Peyer's patch (tissue), 4 donors: ENCODE results near the gene PTPN11.

ENCODE experiments used
- CTCF ChIP-seq, 6 experiments: fragments of 450-650 bp in 4 of 6; fragments of 200-600 bp in 2 of 6; sonication (generic) in 1 of 6; IDR thresholded peaks; one replicate each; pipeline ENCODE4 v1.5.1; 2017 to 2019; ENCODE audit warnings: antibody characterized with exemption in 6 of 6, mild to moderate bottlenecking in 3 of 6, moderate library complexity in 1 of 6
- POLR2A ChIP-seq, 2 donors: fragments of 450-650 bp; IDR thresholded peaks; one replicate each; pipeline ENCODE4 v1.5.1; 2017; ENCODE audit warnings: antibody characterized with exemption in 2 of 2, mild to moderate bottlenecking in 2 of 2, moderate library complexity in 2 of 2

- TF ChIP-seq POLR2A (IDR thresholded peaks at IDR 0.05), result no peak
- TF ChIP-seq CTCF (IDR thresholded peaks at IDR 0.05), result no peak
These were observed 43.6 kb upstream of the PTPN11 start for GRCh38 chr12:112375105-112375504.
